Esophagus muscularis mucosa (tissue), 3 donors: ENCODE measurements around the gene OR2B2.

Experiments used
- CTCF ChIP-seq, 3 experiments: fragments of 200-600 bp in 2 of 3; fragments of 450-650 bp in 1 of 3; sonication (generic) in 2 of 3; IDR thresholded peaks; one replicate each; pipeline ENCODE4 v1.5.1; 2017 to 2019; ENCODE audit warnings: antibody characterized with exemption in 3 of 3, mild to moderate bottlenecking in 2 of 3, moderate library complexity in 1 of 3
- EP300 ChIP-seq: sonication (generic); formaldehyde crosslinking; IDR thresholded peaks from one replicate; pipeline ENCODE4 v1.6.1; 2017; ENCODE audit warnings: antibody characterized with exemption

DNA sequence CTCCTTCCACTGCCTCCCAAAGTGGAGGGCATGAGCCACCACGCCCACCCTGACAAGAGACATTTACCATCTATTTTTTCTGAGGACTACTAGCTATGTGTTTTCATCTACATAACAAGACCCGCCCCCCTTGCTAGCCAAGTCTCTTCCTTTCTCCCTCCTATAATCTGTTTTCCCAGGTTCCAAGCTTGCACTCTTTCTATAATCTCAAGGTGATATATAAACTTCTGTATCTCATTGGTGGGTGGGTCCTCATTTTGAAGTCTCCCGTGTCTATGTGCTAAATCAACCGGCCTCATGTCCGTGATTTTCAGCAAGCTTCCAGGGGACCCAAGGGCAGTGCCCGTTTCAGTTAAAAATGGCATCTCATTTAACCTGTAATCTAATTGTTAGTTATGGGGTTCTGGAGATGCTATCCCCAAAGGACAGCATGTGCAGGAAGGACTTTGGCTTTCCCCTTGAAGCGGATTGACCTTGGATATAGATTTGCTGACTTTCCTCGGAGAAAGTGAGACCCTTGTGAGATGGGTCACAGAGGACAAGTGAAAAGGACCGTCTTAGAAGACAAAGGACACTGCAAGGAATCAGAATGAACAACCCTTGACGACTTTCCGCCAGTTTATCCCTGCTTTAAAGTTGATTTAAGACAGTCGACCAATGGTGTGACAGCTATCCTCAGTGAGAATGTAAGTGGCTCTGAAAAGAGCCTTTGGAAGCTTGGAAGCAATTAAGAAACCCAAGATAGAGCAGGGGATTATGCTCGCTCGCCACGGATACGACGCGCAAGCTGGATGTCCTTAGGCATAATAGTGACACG, 22.4 kb downstream of the OR2B2 start:
- TF ChIP-seq EP300 (no peak), CTCF (IDR thresholded peaks at IDR 0.05) (no peak)
